GM12878 (cell line): Measurements from ENCODE around the gene CNOT11.

Source experiments
- BCLAF1 ChIP-seq: fragments of 450-650 bp; IDR thresholded peaks from 2 replicates; pipeline ENCODE4 v1.6.1; 2017; ENCODE audit warnings: antibody characterized with exemption, mild to moderate bottlenecking, moderate library complexity
- CREB1 ChIP-seq: IDR thresholded peaks from 2 replicates; pipeline ENCODE4 v1.6.1; 2012; ENCODE audit warnings: low read depth, mild to moderate bottlenecking, inconsistent platforms
- FOS ChIP-seq: IDR thresholded peaks from 3 replicates; pipeline ENCODE4 v1.6.1; 2011; ENCODE audit warnings: borderline replicate concordance; ENCODE audit not compliant: insufficient read length; ENCODE audit errors: extremely low read depth
- JUNB ChIP-seq: IDR thresholded peaks from 2 replicates; pipeline ENCODE4 v1.6.1; 2016; ENCODE audit warnings: antibody characterized with exemption, mild to moderate bottlenecking
- MAX ChIP-seq: IDR thresholded peaks from 2 replicates; pipeline ENCODE4 v1.6.1; 2012; ENCODE audit warnings: low read depth, low read length, improper control_type of control experiment
- MYC ChIP-seq: IDR thresholded peaks from 2 replicates; pipeline ENCODE4 v1.6.1; 2011; ENCODE audit warnings: mild to moderate bottlenecking, low read length, moderate library complexity, inconsistent platforms; ENCODE audit not compliant: insufficient read depth, insufficient replicate concordance, insufficient read length, severe bottlenecking
- POLR2A ChIP-seq: IDR thresholded peaks from 2 replicates; pipeline ENCODE4 v1.6.1; 2011; ENCODE audit warnings: low read depth, mild to moderate bottlenecking, low read length
- RAD21 ChIP-seq: IDR thresholded peaks from 2 replicates; pipeline ENCODE4 v1.6.1; 2011; ENCODE audit warnings: mild to moderate bottlenecking, low read depth, low read length, moderate library complexity; ENCODE audit not compliant: insufficient read depth
- RELA ChIP-seq: fragments of 450-650 bp; IDR thresholded peaks from 2 replicates; pipeline ENCODE4 v1.8.0; 2014; ENCODE audit warnings: borderline replicate concordance; ENCODE audit not compliant: partially characterized antibody
- RFX5 ChIP-seq: IDR thresholded peaks from 2 replicates; pipeline ENCODE4 v1.6.1; 2011; ENCODE audit warnings: low read depth, low read length, improper control_type of control experiment
- ZBED1 ChIP-seq: IDR thresholded peaks from 2 replicates; pipeline ENCODE4 v1.6.1; 2016; ENCODE audit warnings: borderline replicate concordance
- ZNF274 ChIP-seq: IDR thresholded peaks from one replicate; pipeline ENCODE4 v1.8.0; 2011; ENCODE audit not compliant: insufficient read length, insufficient read depth

- no peak for TF ChIP-seq MYC
- TF ChIP-seq RFX5 = no peak
- no peak for TF ChIP-seq JUNB
- TF ChIP-seq MAX = no peak
- no peak for TF ChIP-seq CREB1
- TF ChIP-seq ZBED1 = no peak
- TF ChIP-seq RELA = no peak
- TF ChIP-seq BCLAF1 = no peak
- no peak for TF ChIP-seq FOS
- TF ChIP-seq POLR2A = no peak
- TF ChIP-seq ZNF274 = no peak
- no peak for TF ChIP-seq RAD21
These were observed 1.2 kb downstream of the CNOT11 start for GRCh38 chr2:101253703-101254450.
